NCI-H1417 (cell line): ENCODE data around the gene FKBP4.
"Not testable (repeated sequence)": the region's sequence is repeated elsewhere in the genome, so short reads cannot be mapped to it uniquely, and the experiment has no call there.

ENCODE experiments used
- DNase-seq, 3 experiments: peaks; one replicate each; lab custom pipeline; 2025; lab: John Stamatoyannopoulos, UW

Gene FKBP4

GRCh38 chr12:2794736-2795289 is at the start of gene FKBP4:
Gene FKBP4, plus strand, starts transcription at chr12:2794970. Its CDS starts 170 bp downstream, at chr12:2795140.
- peak; percentile 78 to 89 (median 86) for DNase-seq

GRCh38 chr12:2745655-2746054 is 49.1 kb upstream of the FKBP4 start:
- DNase-seq: no peak

GRCh38 chr12:2749580-2749979 is 45.2 kb upstream of the FKBP4 start:
- DNase-seq: no peak

GRCh38 chr12:2750185-2750584 is 44.6 kb upstream of the FKBP4 start:
- no peak for DNase-seq

- DNase-seq: no peak
Measured at GRCh38 chr12:2751230-2751629, 43.5 kb upstream of the FKBP4 start.

GRCh38 chr12:2751686-2752085 is 43.1 kb upstream of the FKBP4 start:
- DNase-seq: no peak

- no peak for DNase-seq
Measured at GRCh38 chr12:2752676-2753371, 41.9 kb upstream of the FKBP4 start.

- DNase-seq: no peak
Measured at GRCh38 chr12:2753536-2753935, 41.2 kb upstream of the FKBP4 start.

- peak in 1 of 3 experiments; percentile 10 for DNase-seq
Measured at GRCh38 chr12:2754208-2754607, 40.6 kb upstream of the FKBP4 start.

GRCh38 chr12:2756756-2757155 is 38.0 kb upstream of the FKBP4 start:
- DNase-seq: no peak

- no peak for DNase-seq
Measured at GRCh38 chr12:2759733-2760132, 35.0 kb upstream of the FKBP4 start.

GRCh38 chr12:2764398-2764797 is 30.4 kb upstream of the FKBP4 start:
- DNase-seq: no peak

GRCh38 chr12:2765052-2765451 is 29.7 kb upstream of the FKBP4 start:
- no peak for DNase-seq

GRCh38 chr12:2765608-2766007 is 29.2 kb upstream of the FKBP4 start:
- no peak for DNase-seq

- DNase-seq: no peak
Measured at GRCh38 chr12:2768224-2768961, 26.4 kb upstream of the FKBP4 start.

- no peak for DNase-seq
Measured at GRCh38 chr12:2769866-2770533, 24.8 kb upstream of the FKBP4 start.

- DNase-seq: not testable (repeated sequence)
Measured at GRCh38 chr12:2770544-2770943, 24.2 kb upstream of the FKBP4 start.

GRCh38 chr12:2772370-2772769 is 22.4 kb upstream of the FKBP4 start:
- DNase-seq: no peak

GRCh38 chr12:2773199-2773875 is 21.4 kb upstream of the FKBP4 start:
- DNase-seq: no peak

- no peak for DNase-seq
Measured at GRCh38 chr12:2775431-2775830, 19.3 kb upstream of the FKBP4 start.

- no peak for DNase-seq
Measured at GRCh38 chr12:2776129-2776806, 18.5 kb upstream of the FKBP4 start.

- no peak for DNase-seq
Measured at GRCh38 chr12:2779281-2779680, 15.5 kb upstream of the FKBP4 start.
